AG04450 (cell line): ENCODE results near the gene FGR. TPM values are rescaled to one million over a fixed set of nuclear protein-coding genes. Genes with fewer than 3 reads are reported as not detected.

Experiments
- CTCF ChIA-PET: fragments of 300-600, 350-600 bp; formaldehyde crosslinking; extraction: SDS; loops from one replicate; lab custom pipeline; 2022; ENCODE audit warnings: antibody characterized with exemption, inconsistent platforms; lab: Charles Lee
- POLR2A ChIA-PET: fragments of 350-600 bp; formaldehyde crosslinking; extraction: SDS; loops from one replicate; lab custom pipeline; 2021; ENCODE audit warnings: antibody characterized with exemption, inconsistent platforms; lab: Yijun Ruan, JAX
- DNase-seq: peaks from one replicate; pipeline ENCODE4 v3.0.0-alpha.2; 2011; ENCODE audit warnings: low read depth, low spot score
- H3K27ac ChIP-seq: one replicate; pipeline ENCODE4 v1.5.1; 2012; ENCODE audit warnings: low read depth, low read length, control low read depth
- H3K27me3 ChIP-seq: one replicate; pipeline ENCODE4 v1.6.0; 2012; ENCODE audit warnings: low read length; ENCODE audit not compliant: control insufficient read depth, insufficient read depth
- H3K4me3 ChIP-seq: 2 replicates; pipeline ENCODE4 v1.5.1; 2011; ENCODE audit warnings: mild to moderate bottlenecking, low read depth, low read length, control low read depth
- H3K9me3 ChIP-seq: 2 replicates; pipeline ENCODE4 v1.5.1; 2012; ENCODE audit warnings: low read length; ENCODE audit not compliant: control insufficient read depth, insufficient read depth
- CTCF ChIP-seq: IDR thresholded peaks from 2 replicates; pipeline ENCODE4 v1.5.1; 2011; ENCODE audit warnings: low read depth, low read length, control low read depth, inconsistent platforms
- polyA plus RNA-seq: library from polyadenylated mRNA; depleted of rRNA; stranded (reverse); fragments of >200 nt; gene quantifications from 2 replicates; pipeline ENCODE4 v1.2.3, GENCODE V29; 2011

Gene FGR
- polyA plus RNA-seq, 1 experiment, result not detected

GRCh38 chr1:27569088-27569460 lies 65.9 kb downstream of the FGR start:
- TF ChIP-seq CTCF, result no peak
- no peaks in the 10 kb centered on the region for H3K9me3 ChIP-seq
- no peak for DNase-seq
- H3K4me3 ChIP-seq, result peak overlapping the region; percentile 39; the same call in 1 of the 2 replicates
- POLR2A ChIA-PET, result interaction anchor here (0.7 to 1.2 kb wide), 3 partner anchors 12 to 43 kb away, joined by 3 to 5 read pairs (median 4); no protein-coding TSS in a partner anchor
- no peak overlapping the region for H3K27ac ChIP-seq
- no peaks in the 10 kb centered on the region for H3K27me3 ChIP-seq
- CTCF ChIA-PET, result interaction anchor here (0.6 to 10.7 kb wide), 7 partner anchors 8 to 490 kb away, joined by 3 to 125 read pairs (median 5); no protein-coding TSS in a partner anchor

- Histone ChIP-seq H3K27ac (no peak overlapping the region), H3K27me3 (no peaks in the 10 kb centered on the region), H3K9me3 (no peaks in the 10 kb centered on the region), H3K4me3 (peak overlapping the region; percentile 39)
- POLR2A ChIA-PET, result interaction anchor here (0.5 to 1.1 kb wide), 3 partner anchors 31 to 84 kb away, joined by 3 to 5 read pairs (median 3); no protein-coding TSS in a partner anchor
- TF ChIP-seq CTCF, result peak; percentile 36
- CTCF ChIA-PET, result interaction anchor here (0.6 to 10.7 kb wide), 12 partner anchors 9 to 491 kb away, joined by 3 to 125 read pairs (median 4); no protein-coding TSS in a partner anchor
- peak; percentile 46 for DNase-seq
Measured at GRCh38 chr1:27568300-27569087, 66.5 kb downstream of the FGR start.

GRCh38 chr1:27567971-27568299 lies 67.0 kb downstream of the FGR start:
- 0 out of 2 replicates have a peak overlapping the region, but pooled peaks have one; percentile 20 for H3K4me3 ChIP-seq
- H3K27ac ChIP-seq, result no peak overlapping the region
- TF ChIP-seq CTCF, result no peak
- H3K27me3 ChIP-seq, result no peaks in the 10 kb centered on the region
- ChIA-PET POLR2A (interaction anchor here (0.5 to 1.0 kb wide), 2 partner anchors 30 to 84 kb away, joined by 3 read pairs; no protein-coding TSS in a partner anchor), CTCF (interaction anchor here (0.6 to 10.7 kb wide), 7 partner anchors 11 to 152 kb away, joined by 3 to 125 read pairs (median 5); no protein-coding TSS in a partner anchor)
- no peaks in the 10 kb centered on the region for H3K9me3 ChIP-seq
- DNase-seq, result no peak

GRCh38 chr1:27567146-27567526 lies 67.8 kb downstream of the FGR start:
- POLR2A ChIA-PET, result interaction anchor here (0.9 kb wide), 1 partner anchor 8 kb away, joined by 3 read pairs; no protein-coding TSS in a partner anchor
- no peak overlapping the region for H3K27ac ChIP-seq
- TF ChIP-seq CTCF, result no peak
- CTCF ChIA-PET, result interaction anchor here (0.6 to 10.7 kb wide), 4 partner anchors 11 to 152 kb away, joined by 3 to 125 read pairs (median 6); no protein-coding TSS in a partner anchor
- H3K4me3 ChIP-seq, result no peak overlapping the region
- no peaks in the 10 kb centered on the region for H3K27me3 ChIP-seq
- H3K9me3 ChIP-seq, result no peaks in the 10 kb centered on the region
- DNase-seq, result no peak
